ENCODE measurements around the gene SLC25A45.
"Not testable (repeated sequence)": the region's sequence is repeated elsewhere in the genome, so short reads cannot be mapped to it uniquely, and the experiment has no call there.

SLC25A45 gene

GRCh38 chr11:65355776-65356393 is 26.6 kb downstream of the SLC25A45 start:
- peak; percentile 56 for DNase-seq

GRCh38 chr11:65355013-65355775 is 27.3 kb downstream of the SLC25A45 start:
- peak; percentile 60 for DNase-seq

- peak; percentile 91 for DNase-seq
These were observed 28.0 kb downstream of the SLC25A45 start, which contains the start of gene TIGD3 for GRCh38 chr11:65354265-65355012. TIGD3 (plus strand) TSS chr11:65354751; CDS start chr11:65355809, 1,058 bp downstream.

GRCh38 chr11:65353900-65354264 is 28.6 kb downstream of the SLC25A45 start:
- DNase-seq, result no peak

- no peak for DNase-seq
These were observed 29.1 kb downstream of the SLC25A45 start for GRCh38 chr11:65353376-65353775.

GRCh38 chr11:65352783-65353182 is 29.7 kb downstream of the SLC25A45 start:
- DNase-seq, result no peak

GRCh38 chr11:65351511-65351910 is 30.9 kb downstream of the SLC25A45 start:
- DNase-seq, result no peak

GRCh38 chr11:65341856-65342255 is 40.6 kb downstream of the SLC25A45 start:
- no peak for DNase-seq

- no peak for DNase-seq
These were observed 42.2 kb downstream of the SLC25A45 start for GRCh38 chr11:65340226-65340625.

- DNase-seq, result no peak
These were observed 43.8 kb downstream of the SLC25A45 start for GRCh38 chr11:65338676-65339075.

- no peak for DNase-seq
These were observed 47.6 kb downstream of the SLC25A45 start for GRCh38 chr11:65334696-65335295.

- not testable (repeated sequence) for DNase-seq
These were observed 49.9 kb downstream of the SLC25A45 start for GRCh38 chr11:65332591-65332990.

GRCh38 chr11:65330544-65330943 is 51.9 kb downstream of the SLC25A45 start:
- DNase-seq, result no peak

GRCh38 chr11:65329944-65330403 is 52.5 kb downstream of the SLC25A45 start:
- DNase-seq, result peak; percentile 61

GRCh38 chr11:65329478-65329877 is 53.0 kb downstream of the SLC25A45 start:
- no peak for DNase-seq

- DNase-seq, result no peak
These were observed 55.4 kb downstream of the SLC25A45 start for GRCh38 chr11:65327021-65327420.

GRCh38 chr11:65325435-65325834 is 57.0 kb downstream of the SLC25A45 start:
- no peak for DNase-seq
